ENCODE results near the gene ZNF398.

- TF ChIP-seq CTCF (IDR thresholded peaks at IDR 0.05 in 4 of 5, conservative IDR thresholded peaks at IDR 0.05 in 1 of 5) (no peak), POLR2A (IDR thresholded peaks at IDR 0.05) (no peak)
These were observed 60.2 kb downstream of the ZNF398 start for GRCh38 chr7:149207324-149208035.

Data from gastrocnemius medialis (tissue), 4 donors.